K562 treated with DMSO at 1 percent for 24 hours (cell line): ENCODE data around the gene APOC1. TPM values are rescaled to one million over a fixed set of nuclear protein-coding genes. Genes with fewer than 3 reads are reported as not detected.

ENCODE experiments used
- total RNA-seq: library from RNA; unstranded; fragments of 300-600 nt; gene quantifications from 2 replicates; pipeline ENCODE4 v1.2.3, GENCODE V29; 2022; ENCODE audit warnings: low read depth; ENCODE audit not compliant: insufficient read depth

The APOC1 gene
- total RNA-seq, result 674 and 701 TPM in 2 replicates

DNA sequence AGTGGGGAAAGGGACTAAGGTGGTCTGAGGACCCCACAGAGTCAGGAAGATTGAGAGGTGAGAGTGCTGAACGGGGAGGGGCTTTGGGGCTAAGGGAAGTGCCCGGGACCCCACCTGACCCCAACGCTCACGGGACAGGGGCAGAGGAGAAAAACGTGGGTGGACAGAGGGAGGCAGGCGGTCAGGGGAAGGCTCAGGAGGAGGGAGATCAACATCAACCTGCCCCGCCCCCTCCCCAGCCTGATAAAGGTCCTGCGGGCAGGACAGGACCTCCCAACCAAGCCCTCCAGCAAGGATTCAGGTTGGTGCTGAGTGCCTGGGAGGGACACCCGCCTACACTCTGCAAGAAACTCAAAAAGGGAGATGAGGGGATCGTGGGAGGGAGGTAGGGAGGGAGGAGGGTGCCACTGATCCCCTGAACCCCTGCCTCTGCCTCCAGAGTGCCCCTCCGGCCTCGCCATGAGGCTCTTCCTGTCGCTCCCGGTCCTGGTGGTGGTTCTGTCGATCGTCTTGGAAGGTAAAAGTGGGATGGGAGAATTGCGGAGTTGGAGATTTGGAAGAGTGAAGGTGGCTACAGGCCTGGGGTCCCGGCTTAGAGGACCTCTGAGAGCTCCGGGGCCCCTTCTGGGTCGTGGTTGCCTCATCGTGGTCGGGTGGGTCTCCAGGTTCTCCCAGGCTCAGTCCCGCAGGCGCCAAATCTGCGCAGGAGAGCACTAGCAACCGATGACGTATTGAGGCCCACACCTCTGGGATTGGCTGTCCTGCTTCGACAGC lies at the start of gene APOC1:
Gene APOC1, plus strand, starts transcription at position 176 of the 774 bp plus-strand sequence. Its CDS starts 284 bp downstream, at position 460.

DNA sequence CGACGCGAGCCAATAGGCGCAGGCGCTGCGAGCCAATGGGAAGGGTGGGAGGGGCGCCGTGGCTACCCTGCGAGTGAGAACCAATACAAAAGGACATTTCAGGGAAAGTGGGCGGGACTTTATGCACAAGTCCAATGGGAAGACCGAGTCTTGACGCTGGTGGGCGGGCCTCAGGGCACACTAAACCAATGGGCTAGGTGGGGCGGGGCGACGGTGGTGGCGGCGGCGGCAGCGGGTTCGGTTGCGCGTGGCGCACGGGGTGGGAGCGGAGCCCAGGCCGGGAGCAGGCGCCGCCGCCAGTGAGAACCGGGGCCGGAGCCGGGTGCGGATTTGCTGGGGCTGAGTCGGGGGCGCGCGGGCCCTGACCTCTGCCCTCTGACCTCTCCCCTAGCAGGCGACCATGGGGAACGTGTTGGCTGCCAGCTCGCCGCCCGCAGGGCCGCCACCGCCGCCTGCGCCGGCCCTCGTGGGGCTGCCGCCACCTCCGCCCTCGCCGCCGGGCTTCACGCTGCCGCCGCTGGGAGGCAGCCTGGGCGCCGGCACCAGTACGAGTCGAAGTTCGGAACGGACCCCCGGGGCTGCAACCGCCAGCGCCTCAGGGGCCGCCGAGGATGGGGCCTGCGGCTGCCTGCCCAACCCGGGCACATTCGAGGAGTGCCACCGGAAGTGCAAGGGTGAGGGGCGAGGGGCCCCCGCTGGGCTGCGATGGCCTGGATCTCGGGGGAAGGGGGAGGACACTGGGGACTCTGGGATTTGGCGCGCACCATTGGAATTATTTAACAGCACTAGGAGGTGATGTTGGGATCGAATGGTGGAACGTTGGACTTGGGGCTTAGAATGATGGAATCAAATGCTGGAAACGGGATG lies 23.2 kb upstream of the APOC1 start, which contains the start of gene TOMM40:
Gene TOMM40, plus strand, starts transcription at position 239 of the 867 bp plus-strand sequence. Its CDS starts 162 bp downstream, at position 401.

DNA sequence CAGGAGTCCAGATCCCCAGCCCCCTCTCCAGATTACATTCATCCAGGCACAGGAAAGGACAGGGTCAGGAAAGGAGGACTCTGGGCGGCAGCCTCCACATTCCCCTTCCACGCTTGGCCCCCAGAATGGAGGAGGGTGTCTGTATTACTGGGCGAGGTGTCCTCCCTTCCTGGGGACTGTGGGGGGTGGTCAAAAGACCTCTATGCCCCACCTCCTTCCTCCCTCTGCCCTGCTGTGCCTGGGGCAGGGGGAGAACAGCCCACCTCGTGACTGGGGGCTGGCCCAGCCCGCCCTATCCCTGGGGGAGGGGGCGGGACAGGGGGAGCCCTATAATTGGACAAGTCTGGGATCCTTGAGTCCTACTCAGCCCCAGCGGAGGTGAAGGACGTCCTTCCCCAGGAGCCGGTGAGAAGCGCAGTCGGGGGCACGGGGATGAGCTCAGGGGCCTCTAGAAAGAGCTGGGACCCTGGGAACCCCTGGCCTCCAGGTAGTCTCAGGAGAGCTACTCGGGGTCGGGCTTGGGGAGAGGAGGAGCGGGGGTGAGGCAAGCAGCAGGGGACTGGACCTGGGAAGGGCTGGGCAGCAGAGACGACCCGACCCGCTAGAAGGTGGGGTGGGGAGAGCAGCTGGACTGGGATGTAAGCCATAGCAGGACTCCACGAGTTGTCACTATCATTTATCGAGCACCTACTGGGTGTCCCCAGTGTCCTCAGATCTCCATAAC lies 8.8 kb upstream of the APOC1 start, which contains the start of gene APOE:
Gene APOE, plus strand, starts transcription at position 360 of the 724 bp plus-strand sequence. CDS start 829 bp downstream, outside the sequence.

DNA sequence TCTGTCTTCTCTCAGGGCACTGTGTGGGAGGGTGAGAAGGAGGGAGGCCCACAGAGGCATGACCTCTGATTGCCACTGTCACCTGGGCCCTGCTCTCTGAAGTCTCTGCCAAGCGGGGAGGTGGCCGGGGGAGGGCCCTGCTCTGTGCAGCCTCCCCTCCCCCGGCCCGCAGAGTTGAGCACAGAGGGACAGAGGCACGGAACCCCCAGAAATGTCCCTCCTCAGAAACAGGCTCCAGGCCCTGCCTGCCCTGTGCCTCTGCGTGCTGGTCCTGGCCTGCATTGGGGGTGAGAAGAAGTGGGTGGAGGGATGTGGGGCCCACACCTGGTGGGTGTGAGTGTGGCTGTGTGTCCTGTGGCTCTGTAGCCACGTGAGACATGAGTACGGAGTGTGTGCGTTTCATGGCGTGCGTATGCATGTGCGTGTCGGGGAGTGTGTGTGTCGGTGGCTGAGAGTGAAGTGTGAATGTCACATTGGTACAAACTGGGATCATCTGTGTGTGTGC lies 27.7 kb downstream of the APOC1 start, which contains the start of gene APOC4:
Gene APOC4, plus strand, starts transcription at position 171 of the 505 bp plus-strand sequence. Its CDS starts 41 bp downstream, at position 212.

DNA sequence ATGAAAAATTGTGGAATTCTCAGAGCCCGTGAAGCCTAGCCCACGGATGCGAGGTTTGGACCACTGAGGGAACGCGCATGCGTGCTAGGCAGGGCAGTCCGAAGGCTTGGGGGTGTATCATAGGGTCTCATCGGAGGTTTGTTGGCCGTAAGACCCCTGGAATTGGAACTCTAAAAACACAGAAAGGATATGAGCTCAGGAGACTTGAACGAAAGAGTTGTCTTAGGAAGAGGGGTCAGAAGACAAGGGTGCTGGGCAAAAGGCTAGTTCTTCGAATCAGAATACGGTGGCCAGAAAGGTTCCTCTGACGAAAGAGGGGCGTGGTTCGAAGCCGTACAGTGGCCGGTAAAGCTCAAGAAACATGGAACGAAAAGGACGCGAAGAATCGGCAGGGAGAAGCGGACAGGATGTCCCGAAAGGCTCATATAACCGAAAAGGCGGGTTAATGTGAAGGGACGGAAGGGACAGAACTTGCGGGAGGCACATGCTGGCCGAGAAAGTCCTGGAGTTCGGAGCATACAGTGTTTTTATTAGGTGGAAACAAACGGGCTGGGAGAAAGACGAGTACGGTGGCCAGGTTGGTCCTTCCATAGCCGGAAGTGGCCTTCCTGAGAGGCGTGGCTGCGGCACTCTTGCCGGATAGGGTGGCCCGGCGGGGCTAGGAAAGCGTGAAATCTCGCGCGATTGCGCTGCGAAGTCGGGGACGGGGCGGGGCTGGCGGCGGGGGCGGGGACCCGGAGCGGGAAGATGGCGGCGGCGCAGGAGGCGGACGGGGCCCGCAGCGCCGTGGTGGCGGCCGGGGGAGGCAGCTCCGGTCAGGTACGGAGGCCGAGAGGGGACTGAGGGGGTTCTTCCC lies 40.5 kb downstream of the APOC1 start, which contains the start of gene CLPTM1:
Gene CLPTM1, plus strand, starts transcription at position 732 of the 856 bp plus-strand sequence. Its CDS starts 16 bp downstream, at position 748.

Other genes starting within 250 kb of the APOC1 start
- 2.1 TPM in 2 replicates for gene CEACAM19, start 243.1 kb upstream of the APOC1 start, total RNA-seq
- gene CEACAM16, start 215.5 kb upstream of the APOC1 start, total RNA-seq, result not detected in 2 replicates
- gene BCL3, start 165.9 kb upstream of the APOC1 start, total RNA-seq, result 39.7 and 42.3 TPM in 2 replicates
- not detected in 2 replicates for gene CBLC, start 136.7 kb upstream of the APOC1 start, total RNA-seq
- gene BCAM, start 105.5 kb upstream of the APOC1 start, total RNA-seq, result 7.7 and 8.2 TPM in 2 replicates
- gene NECTIN2, start 68.3 kb upstream of the APOC1 start, total RNA-seq, result 136 and 143 TPM in 2 replicates
- gene TOMM40, start 23.4 kb upstream of the APOC1 start, total RNA-seq, result 105 and 129 TPM in 2 replicates
- gene APOE, start 8.8 kb upstream of the APOC1 start, total RNA-seq, result 1,323 and 1,421 TPM in 2 replicates
- gene APOC4, start 27.6 kb downstream of the APOC1 start, total RNA-seq, result not detected in 2 replicates
- not detected in 2 replicates for gene APOC2, start 31.4 kb downstream of the APOC1 start, total RNA-seq
- gene CLPTM1, start 40.8 kb downstream of the APOC1 start, total RNA-seq, result 95.5 and 102 TPM in 2 replicates
- 36.8 and 40.3 TPM in 2 replicates for gene RELB, start 86.9 kb downstream of the APOC1 start, total RNA-seq
- gene CLASRP, start 124.4 kb downstream of the APOC1 start, total RNA-seq, result 40.8 and 51.2 TPM in 2 replicates
- 8.4 and 8.7 TPM in 2 replicates for gene ZNF296, start 161.9 kb downstream of the APOC1 start, total RNA-seq
- 47.4 and 55.6 TPM in 2 replicates for gene GEMIN7, start 164.7 kb downstream of the APOC1 start, total RNA-seq
- gene PPP1R37, start 178.6 kb downstream of the APOC1 start, total RNA-seq, result 23.1 and 28.4 TPM in 2 replicates
- gene NKPD1, start 246.4 kb downstream of the APOC1 start, total RNA-seq, result 0.63 TPM in 1 of 2 replicates, not detected in the other